ENCODE data around the gene PRKN. TPM values are rescaled to one million over a fixed set of nuclear protein-coding genes. Genes with fewer than 3 reads are reported as not detected.

Gene PRKN
- total RNA-seq, 1 donor from 2014 or later = 0.91 TPM

DNA sequence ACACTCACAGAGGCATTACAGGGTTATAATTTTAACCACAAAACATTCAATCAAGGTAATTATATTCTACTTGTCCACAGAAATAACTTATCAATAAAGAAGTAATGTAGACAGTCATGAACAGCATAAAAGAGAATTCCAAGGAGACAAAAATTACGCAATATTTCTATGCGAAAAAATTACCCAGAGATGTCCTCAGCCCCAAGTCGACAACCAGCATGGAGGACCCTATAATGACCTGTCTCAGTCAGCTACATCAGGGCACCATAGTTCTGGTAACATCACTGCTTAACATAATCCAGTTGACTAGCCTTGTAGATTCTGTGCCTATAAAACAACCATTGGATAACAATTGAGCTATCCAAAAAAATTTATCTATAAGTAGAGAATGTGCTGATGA lies 579.8 kb downstream of the PRKN start:
- intact Hi-C loops (cut with micrococcal nuclease) = no loop called here

DNA sequence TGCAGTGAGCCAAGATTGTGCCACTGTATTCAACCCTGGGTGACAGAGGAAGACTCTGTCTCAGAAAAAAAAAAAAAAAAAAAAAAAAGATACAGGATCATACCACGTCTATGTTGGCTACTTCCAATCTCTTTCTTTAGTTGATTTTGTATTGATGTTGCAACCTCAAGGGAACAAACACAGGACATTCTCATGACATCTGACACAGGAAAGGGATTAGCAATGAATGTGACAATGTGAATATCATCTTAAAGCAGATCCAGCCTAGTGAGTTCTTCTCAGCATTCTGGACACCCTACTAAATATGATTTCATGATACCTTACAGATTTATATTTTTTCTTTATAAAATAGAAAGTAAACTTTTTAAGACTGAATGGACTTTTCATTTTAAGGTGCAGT lies 580.3 kb downstream of the PRKN start:
- intact Hi-C loops (cut with micrococcal nuclease) = no loop called here

DNA sequence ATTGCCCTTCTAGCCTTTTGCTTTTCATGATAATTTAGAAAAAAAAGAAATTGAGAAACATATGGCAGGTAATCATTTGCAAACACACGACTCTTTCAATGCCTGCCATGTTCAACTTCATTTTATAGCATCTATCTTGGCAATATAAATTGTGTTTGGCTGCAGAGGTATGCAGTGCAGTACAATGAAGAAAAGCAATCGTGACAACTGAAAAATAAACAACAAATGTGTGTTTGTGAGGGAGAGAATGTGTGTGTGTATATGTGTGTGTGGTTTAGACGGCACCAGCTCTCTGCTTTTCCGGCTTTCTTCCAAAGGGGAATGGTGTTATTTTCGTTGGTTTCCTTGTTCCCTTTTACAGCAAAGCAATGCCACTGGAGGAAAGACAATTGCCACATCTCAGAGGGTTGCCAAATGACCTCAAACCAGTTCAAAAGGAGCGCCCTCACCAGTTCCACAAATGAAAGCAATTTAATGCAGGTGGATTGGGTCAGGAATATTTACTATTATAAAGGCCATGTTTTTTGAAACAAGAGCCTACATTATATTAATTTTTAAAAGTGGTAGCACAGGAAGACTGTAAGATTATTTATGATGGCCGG lies 587.2 kb downstream of the PRKN start:
- intact Hi-C loops (cut with micrococcal nuclease) = no loop called here

DNA sequence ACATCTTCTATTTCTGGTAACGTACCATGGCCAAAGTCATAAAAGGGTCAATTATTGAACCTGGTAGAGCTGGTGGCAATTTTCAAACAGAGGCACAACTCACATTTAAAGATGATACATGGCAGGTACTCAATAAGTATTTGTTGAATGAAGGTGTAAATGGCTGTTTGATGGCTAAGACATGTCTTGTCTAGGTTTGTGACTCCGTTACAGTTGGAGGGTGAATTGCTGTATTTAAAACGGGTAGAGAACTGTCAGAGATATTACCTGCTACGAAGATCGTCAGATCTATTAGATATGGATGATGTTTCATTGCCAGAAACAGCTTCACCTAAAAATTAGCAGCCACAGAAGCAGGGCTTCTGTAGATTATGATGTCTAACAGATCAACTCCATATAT lies 601.9 kb downstream of the PRKN start:
- intact Hi-C loops (cut with micrococcal nuclease) = no loop called here

DNA sequence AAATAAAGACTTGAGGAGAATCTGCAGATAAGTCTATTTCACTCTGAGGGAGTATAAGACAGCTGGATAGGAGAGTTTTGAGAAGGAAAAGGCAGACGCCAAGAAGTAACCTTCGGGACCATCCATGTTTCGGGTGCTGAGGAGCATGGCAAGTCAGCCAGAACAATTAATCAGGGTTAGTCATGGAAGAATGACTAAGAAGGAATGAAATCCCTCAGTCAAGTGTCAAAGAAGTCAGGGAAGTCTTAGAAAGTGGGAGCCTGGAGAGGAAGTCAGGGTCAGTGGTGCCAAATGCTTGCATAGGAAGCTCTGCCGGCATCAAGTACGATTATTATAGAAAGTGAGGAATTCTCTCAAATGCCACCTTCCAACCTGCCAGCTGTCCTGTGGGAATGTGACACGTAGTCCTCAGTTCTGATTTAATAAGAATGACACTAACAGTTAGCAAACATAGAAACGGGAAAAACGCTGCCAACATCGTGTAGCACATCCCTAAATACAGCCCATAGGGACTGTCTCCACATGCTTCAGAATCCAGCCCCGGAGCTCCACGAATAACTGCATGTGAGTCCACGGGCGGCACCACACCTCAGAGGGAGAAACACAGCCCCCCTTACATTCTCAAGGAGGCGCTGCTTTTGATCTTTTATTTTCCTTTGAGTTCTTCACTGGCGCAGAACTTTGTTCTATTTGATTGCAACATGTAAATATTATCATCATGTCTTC lies 602.7 kb downstream of the PRKN start:
- intact Hi-C loops (cut with micrococcal nuclease) = no loop called here

DNA sequence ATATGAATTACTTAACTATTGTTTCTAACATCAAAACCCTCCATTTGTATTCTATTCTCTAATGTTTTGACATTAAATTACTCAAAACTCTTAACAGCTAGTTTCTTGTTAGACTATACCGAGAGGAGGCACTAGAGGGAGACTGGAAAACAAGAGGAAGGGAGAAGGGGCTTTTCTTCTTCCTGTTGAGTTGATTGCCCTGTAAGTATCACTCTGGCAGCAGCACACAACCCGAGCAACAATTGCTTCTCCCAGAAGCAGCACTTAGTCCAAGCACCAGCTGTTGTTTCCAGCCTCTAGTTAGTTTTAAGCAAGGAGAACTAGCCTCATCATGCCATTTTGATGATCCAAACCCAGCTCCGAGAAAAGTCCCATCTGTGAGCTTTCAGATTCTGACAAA lies 603.8 kb downstream of the PRKN start:
- intact Hi-C loops (cut with micrococcal nuclease) = no loop called here

DNA sequence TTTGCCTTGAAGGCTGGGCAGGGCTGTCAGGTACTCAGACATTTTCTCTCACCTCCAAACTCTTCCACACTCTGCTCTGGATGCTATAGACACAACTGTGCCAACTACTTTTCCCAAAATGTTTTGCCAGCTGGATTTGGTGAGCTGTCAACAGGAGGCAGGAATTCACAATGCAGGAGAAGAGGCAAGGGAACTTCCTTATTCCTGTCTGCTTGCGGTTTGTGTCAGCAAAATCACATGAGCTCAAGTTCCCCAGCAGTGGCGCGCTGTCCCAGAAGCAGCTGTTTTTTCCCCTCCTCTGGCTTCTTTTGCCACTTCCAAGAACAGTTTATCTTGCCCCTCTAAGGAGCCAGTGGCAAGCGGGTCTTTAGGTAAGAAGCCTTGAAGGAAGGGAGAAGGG lies 608.2 kb downstream of the PRKN start:
- intact Hi-C loops (cut with micrococcal nuclease) = no loop called here

DNA sequence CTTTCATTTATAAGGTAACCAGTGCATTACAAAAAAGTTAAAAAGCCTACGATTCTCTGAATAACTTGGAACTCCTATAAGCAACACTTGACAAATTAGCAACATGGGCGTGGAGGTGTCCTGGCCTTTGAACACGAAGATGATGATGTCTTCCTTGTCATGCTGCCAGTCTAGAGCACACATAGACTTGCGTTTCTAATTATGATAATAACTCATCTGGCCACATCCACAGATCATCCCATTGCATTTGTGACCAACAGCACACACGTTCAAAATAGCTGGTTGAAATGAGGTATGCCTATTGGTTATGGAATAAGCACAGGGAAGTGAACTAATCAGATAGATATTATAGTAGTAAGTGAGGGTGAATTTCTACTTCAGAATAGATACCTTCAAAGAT lies 608.9 kb downstream of the PRKN start:
- intact Hi-C loops (cut with micrococcal nuclease) = no loop called here

DNA sequence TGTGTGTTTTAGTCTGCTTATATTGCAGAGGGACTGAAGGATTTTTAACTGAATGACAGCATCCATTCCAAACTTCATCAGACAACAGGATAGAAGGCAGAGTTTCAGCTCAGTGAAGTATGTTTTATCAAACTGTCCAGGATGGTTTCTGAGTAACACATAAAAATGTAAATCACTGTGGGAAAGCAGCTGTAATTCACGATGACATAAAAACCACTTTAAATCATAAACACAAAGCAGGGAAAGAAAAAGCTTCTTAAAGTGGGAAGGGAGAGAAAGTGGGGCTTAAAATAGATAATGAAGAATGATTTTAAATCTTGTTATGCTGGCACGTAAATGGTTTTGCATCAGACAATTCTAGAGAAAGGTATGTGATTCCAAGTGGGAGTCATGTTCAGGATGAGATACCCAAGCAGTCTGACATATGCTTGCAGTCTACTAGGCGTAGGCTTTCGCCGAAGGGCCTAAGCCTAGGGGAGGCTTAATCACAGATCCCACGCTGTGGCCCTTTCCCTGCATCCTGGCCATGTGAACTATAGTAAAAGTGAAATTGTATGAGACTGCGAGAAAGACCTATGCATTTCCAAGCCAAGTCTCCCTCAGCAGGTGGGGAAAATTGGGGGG lies 610.6 kb downstream of the PRKN start:
- intact Hi-C loops (cut with micrococcal nuclease) = no loop called here

DNA sequence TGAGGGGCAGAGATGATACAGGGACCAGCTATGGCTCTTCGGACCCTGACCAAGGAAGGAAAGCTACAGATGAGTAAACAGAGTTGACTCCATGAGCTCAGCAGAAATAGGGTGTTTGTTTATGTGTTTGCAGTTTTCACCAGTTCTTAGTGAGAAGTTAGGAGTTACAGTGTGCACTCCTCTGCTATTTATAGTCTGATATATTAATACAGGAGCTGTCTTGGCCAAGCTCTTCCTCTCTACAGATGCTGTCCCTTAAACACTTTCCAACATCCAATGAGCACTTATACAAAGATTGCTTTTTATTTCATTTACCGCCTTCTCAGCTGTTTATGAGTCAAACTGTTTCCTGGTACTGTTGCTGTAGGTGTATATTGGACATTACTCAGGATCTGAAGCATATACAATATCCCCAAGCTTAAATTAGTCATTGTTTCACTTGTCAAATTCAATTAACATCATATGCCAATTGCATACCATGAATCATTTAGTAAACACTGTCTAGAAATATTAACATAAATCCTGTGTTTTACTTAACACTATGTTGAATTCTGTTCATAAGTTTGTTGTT lies 618.0 kb downstream of the PRKN start:
- intact Hi-C loops (cut with micrococcal nuclease) = no loop called here

DNA sequence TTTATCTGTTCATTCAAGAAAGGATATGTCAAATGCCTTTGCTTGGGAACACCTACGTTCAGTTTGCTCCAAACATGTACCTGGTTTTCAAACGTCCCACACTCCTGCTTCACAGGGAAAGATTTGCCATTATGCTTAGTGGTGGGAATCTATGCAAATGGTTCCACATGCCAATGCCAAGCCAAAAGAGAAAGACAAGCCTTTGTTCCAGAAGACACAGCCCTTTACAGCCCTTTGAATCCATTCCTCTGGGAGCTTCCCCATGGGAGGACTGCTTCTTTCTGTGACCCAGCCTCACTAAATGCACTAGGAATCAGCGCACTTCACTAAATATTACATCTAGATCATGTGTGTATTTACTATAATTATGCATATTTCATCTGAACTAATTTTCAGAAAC lies 619.5 kb downstream of the PRKN start:
- intact Hi-C loops (cut with micrococcal nuclease) = no loop called here

DNA sequence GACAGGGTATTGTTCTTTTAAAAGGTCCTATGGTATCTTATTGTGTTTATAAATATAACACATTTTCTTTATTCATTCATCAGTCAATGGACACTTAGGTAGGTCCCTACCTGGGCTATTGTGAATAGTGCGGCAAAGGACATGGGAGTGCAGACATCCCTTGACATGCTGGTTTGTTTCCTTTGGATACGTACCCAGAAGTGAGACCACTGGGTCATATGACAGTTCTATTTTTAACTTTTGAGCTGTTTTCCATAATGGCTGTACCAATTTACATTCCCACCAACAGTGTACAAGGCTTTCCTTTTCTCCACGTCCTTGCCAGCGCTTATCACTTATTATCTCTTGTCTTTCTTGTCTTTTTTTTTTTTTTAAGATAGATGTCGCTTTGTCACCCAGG lies 627.5 kb downstream of the PRKN start:
- intact Hi-C loops (cut with micrococcal nuclease) = no loop called here

DNA sequence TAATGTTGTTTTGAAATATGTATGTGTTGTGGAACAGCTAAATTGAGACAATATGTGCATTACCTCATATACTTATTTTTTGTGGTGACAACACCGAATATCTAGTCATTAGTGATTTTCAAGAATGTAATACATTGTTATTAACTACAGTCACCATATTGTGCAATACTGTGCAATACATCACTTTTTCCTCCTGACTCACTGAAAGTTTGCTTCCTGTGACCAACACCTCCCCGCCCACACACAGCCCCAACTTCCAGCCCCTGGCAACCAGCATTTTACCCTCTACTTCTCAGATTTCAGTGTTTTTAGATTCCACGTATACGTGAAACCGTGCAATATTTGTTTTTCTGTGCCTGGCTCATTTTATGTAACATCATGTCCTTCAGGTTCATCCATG lies 627.9 kb downstream of the PRKN start:
- intact Hi-C loops (cut with micrococcal nuclease) = no loop called here

DNA sequence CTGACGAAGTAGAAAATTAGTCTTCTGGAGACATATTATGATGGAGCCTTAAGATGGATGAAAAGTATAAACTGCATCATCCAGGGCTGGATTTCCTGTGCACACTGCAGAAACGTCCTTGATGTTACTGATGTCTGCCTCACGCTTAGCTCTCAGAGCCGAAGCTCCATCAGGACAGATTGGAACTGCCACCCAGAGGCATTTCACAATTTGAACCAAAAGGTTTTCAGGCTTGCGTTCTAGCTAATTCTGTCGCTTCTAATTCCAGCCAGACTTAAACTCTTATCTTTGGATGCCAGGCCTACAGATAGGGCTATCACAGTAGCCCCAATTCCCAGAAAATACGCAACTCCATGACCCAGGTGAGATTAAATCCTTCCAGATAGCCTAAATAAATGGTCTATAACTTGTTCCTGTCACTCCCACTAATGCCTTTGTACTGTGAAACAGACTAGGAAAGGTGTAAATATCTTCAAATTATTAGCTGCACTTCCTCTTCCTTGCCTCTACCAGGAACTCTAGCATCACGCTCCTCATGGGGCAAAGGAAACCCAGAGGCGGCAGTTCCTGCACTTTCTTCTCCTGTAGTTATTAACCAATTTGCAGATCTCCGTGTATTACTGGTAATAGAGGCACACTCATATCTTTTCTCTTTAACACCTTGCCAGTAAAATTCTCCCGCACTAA lies 634.6 kb downstream of the PRKN start:
- intact Hi-C loops (cut with micrococcal nuclease) = no loop called here

DNA sequence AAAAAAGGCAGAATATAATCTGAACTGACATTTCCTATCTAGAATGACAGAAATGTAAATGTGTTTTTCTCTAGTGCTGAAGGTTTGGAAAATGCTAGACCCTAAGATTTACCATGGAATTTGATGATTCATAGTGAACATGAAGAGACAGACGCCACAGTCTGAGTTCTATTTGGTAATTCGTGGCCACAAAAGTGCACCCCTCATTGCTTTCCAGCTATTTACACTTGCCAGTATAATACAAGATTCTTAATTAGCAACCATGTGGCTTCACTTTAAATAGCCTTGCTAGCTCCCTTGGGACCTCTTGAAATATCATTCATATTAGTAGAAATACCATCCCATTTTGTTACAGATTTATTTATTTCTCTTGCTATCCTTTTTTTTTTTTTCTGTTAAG lies 636.8 kb downstream of the PRKN start:
- intact Hi-C loops (cut with micrococcal nuclease) = no loop called here

DNA sequence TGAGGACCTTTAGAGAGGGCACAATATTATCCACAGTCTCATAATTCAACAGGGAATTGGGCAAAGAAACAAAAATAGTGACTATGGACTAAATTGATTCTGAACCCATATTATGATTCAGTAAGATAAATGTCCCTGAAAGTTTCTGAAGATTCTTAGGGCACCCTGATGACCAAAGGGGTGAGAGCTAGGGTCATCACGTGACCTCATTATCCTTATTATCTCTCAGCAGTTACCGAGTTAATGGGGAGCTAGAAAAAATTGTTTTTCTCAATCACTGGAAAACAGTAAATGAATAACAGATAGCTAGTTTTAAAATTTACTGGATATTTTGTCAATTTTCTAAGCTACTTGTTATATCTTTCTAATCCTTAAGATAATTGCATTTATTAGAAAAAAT lies 639.5 kb downstream of the PRKN start:
- intact Hi-C loops (cut with micrococcal nuclease) = no loop called here

DNA sequence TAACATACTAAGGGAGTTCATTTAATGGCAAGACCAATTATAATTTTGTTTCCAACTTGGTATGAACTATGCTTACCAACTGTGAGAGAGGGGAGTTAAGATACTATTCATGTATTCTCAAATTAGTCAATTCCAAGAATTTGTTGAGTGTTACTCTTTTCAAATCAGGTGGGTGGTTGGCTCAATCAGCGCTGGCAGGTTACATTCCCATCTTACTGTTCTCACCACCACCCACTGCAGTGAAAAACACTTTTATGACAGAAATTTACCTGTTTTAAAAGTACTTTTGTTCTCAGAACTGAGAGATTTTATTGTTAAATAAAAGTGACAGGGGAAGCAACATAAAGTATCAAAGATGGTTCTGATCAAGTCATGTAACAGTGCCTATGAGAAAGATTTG lies 642.0 kb downstream of the PRKN start:
- intact Hi-C loops (cut with micrococcal nuclease) = no loop called here

DNA sequence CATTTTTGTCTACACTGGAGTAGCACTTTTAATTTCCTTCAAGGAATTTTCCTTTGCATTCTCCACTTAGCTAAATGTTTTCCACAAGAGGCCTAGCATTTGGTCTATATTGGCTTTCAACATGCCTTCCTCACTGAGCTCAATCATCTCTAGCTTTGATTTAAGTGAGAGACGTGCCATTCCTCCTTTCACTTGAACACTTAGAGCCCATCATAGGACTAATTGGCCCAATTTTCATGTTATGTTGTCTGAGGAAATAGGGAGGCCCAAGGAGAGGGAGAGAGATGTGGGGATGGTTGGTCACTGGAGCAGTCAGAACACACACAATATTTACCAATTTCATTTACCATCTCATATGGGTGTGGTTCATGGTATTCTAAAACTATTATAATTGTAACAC lies 645.0 kb downstream of the PRKN start:
- intact Hi-C loops (cut with micrococcal nuclease) = no loop called here

DNA sequence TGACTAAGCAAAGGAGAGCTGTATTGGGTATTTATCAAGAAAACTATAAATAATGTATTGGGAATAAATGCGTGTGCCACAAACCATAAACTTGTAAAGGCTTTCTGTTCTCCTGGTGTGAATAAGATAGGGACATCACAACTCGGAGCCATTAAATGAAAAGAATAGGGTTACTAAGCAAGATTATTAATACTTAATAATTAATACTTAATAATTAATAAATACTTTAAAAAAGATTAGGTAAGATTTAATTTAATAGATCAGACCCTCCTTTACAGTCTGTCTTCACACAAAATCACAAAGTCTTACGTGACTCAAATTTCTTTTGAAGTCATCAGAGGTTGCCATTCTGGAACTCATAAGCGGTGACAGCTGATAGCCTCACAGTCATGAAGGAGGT lies 648.9 kb downstream of the PRKN start:
- intact Hi-C loops (cut with micrococcal nuclease) = no loop called here

DNA sequence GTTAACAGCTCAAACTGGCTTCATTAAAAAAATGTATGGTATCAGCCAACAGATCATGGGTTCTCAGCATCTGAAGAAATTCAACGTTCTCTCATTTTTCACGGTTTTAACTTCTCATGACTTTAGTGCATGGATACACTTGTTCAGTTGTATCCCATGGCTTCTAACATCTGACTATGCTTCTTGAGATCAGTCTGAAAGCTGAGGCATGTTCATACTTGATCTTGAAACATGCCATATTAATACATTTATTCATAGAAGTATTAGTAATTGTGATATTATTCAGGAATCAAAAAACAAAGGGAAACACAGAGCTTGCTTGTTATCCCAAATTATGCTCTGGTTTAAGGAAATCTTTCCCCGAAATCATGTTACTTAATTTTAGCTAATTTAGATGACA lies 649.4 kb downstream of the PRKN start:
- intact Hi-C loops (cut with micrococcal nuclease) = no loop called here

DNA sequence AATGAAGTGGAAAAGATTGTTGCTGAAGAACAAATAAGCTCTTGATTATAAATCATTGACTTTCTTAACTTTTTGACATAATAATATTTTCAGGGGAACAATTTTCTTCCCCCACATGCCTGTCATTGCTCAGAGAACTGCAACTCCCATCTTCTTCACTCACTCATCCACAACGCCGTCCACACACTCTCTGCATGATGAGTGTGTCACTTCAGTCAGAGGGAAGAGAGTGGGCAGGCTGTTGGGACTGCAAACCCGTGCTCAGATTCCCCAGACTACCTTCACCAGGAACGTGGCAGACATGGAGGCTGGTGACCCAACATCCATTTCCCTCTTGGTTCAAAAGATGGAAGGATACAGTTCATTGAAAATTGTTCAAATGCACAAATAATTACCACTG lies 650.8 kb downstream of the PRKN start:
- intact Hi-C loops (cut with micrococcal nuclease) = no loop called here

DNA sequence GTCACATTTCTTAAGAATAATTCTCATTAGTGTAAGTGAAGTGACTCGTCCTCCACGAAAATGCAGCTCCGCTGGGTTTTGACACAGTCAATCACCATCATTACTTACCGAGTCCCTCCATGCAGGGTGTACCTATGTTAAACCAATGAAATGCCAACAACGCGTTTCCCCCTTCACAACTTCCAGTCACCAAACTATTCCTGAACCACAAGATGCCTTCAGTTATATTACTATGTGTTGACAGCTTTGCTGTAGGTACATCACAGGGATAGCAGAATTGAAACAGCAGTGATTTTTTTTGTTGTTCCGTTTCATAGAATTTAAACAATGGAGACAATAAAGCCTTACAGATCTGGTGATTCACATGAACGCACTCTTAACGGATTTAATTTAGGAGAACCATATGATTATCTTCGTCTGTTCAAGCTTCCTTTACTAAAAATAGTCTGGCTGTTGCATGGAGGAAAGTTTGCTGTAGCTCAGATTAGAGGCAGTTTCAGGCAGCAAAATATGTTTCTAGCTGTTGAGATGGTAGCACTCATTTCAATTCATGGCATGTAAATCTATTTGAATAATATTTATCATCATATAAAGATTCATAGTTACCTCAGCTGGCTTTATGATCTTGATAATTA lies 652.8 kb downstream of the PRKN start:
- intact Hi-C loops (cut with micrococcal nuclease) = no loop called here
